H9 (cell line): ENCODE measurements around the gene TNXB. TPM values are rescaled to one million over a fixed set of nuclear protein-coding genes. Genes with fewer than 3 reads are reported as not detected.

Source experiments
- DNase-seq: peaks from one replicate; pipeline ENCODE4 v3.0.0-alpha.2; 2017
- H2AFZ ChIP-seq: one replicate; pipeline ENCODE4 v1.6.1; 2013; ENCODE audit warnings: mild to moderate bottlenecking, low read length, control low read depth, moderate library complexity
- H2AK5ac ChIP-seq: 2 replicates; pipeline ENCODE4 v1.6.1; 2013; ENCODE audit warnings: low read length, control low read depth, mixed read lengths; ENCODE audit not compliant: insufficient read length
- H2BK120ac ChIP-seq: one replicate; pipeline ENCODE4 v1.6.1; 2013; ENCODE audit warnings: low read depth, mild to moderate bottlenecking, low read length, control low read depth, inconsistent platforms; ENCODE audit not compliant: poor library complexity, severe bottlenecking
- H2BK12ac ChIP-seq: 2 replicates; pipeline ENCODE4 v1.6.1; 2013; ENCODE audit warnings: low read length, control low read depth, mixed read lengths, low read depth; ENCODE audit not compliant: insufficient read length
- H2BK15ac ChIP-seq: 2 replicates; pipeline ENCODE4 v1.6.1; 2013; ENCODE audit warnings: low read depth, low read length, control low read depth
- H2BK20ac ChIP-seq: one replicate; pipeline ENCODE4 v1.6.1; 2013; ENCODE audit warnings: low read depth, mild to moderate bottlenecking, low read length, control low read depth, inconsistent platforms; ENCODE audit not compliant: poor library complexity, severe bottlenecking
- H2BK5ac ChIP-seq: 2 replicates; pipeline ENCODE4 v1.6.1; 2013; ENCODE audit warnings: low read length, control low read depth, mixed read lengths; ENCODE audit not compliant: insufficient read length
- H3K14ac ChIP-seq: 2 replicates; pipeline ENCODE4 v1.6.1; 2013; ENCODE audit warnings: low read length, control low read depth; ENCODE audit not compliant: insufficient read depth
- H3K18ac ChIP-seq: 2 replicates; pipeline ENCODE4 v1.6.1; 2013; ENCODE audit warnings: low read depth, mild to moderate bottlenecking, mixed read lengths, low read length, control low read depth; ENCODE audit not compliant: insufficient read length
- H3K23ac ChIP-seq: 2 replicates; pipeline ENCODE4 v1.6.1; 2013; ENCODE audit warnings: low read length, control low read depth, mixed read lengths, low read depth; ENCODE audit not compliant: insufficient read length
- H3K23me2 ChIP-seq: 2 replicates; pipeline ENCODE4 v1.6.1; 2013; ENCODE audit warnings: low read depth, mild to moderate bottlenecking, mixed read lengths, low read length, control low read depth; ENCODE audit not compliant: insufficient read length, poor library complexity, severe bottlenecking
- H3K27ac ChIP-seq: 2 replicates; pipeline ENCODE4 v1.5.1; 2013; ENCODE audit warnings: low read length, control low read depth, mixed read lengths, low read depth; ENCODE audit not compliant: insufficient read length
- H3K27me3 ChIP-seq: 2 replicates; pipeline ENCODE4 v1.6.1; 2013; ENCODE audit warnings: low read length, control low read depth, inconsistent platforms; ENCODE audit not compliant: insufficient read depth
- H3K4ac ChIP-seq: 2 replicates; pipeline ENCODE4 v1.6.1; 2013; ENCODE audit warnings: low read depth, mild to moderate bottlenecking, control low read depth, inconsistent platforms, low read length, moderate library complexity
- H3K4me1 ChIP-seq: 2 replicates; pipeline ENCODE4 v1.6.1; 2013; ENCODE audit warnings: low read length, control low read depth, inconsistent platforms; ENCODE audit not compliant: insufficient read depth
- H3K4me2 ChIP-seq: 2 replicates; pipeline ENCODE4 v1.6.1; 2013; ENCODE audit warnings: low read length, control low read depth, mixed read lengths; ENCODE audit not compliant: insufficient read length, insufficient read depth
- H3K56ac ChIP-seq: 2 replicates; pipeline ENCODE4 v1.6.1; 2013; ENCODE audit warnings: low read depth, mild to moderate bottlenecking, mixed read lengths, low read length, control low read depth; ENCODE audit not compliant: insufficient read length
- H3K79me1 ChIP-seq: 2 replicates; pipeline ENCODE4 v1.6.1; 2013; ENCODE audit warnings: low read depth, mild to moderate bottlenecking, moderate library complexity, low read length, control low read depth, inconsistent platforms; ENCODE audit not compliant: insufficient read depth, poor library complexity, severe bottlenecking
- H3K79me2 ChIP-seq: 2 replicates; pipeline ENCODE4 v1.6.1; 2013; ENCODE audit warnings: low read length, control low read depth, inconsistent platforms; ENCODE audit not compliant: insufficient read depth
- H3K9ac ChIP-seq: 2 replicates; pipeline ENCODE4 v1.6.1; 2013; ENCODE audit warnings: low read length, control low read depth, mixed read lengths; ENCODE audit not compliant: insufficient read length; ENCODE audit errors: extremely low read depth
- H3K9me3 ChIP-seq: one replicate; pipeline ENCODE4 v1.6.1; 2013; ENCODE audit warnings: low read depth, low read length, inconsistent platforms; ENCODE audit not compliant: control insufficient read depth
- H3T11ph ChIP-seq: one replicate; pipeline ENCODE4 v1.6.1; 2013; ENCODE audit warnings: mild to moderate bottlenecking, low read length, control low read depth, inconsistent platforms
- H4K20me1 ChIP-seq: one replicate; pipeline ENCODE4 v1.6.1; 2013; ENCODE audit not compliant: control insufficient read depth, insufficient read length, insufficient read depth
- H4K5ac ChIP-seq: 2 replicates; pipeline ENCODE4 v1.6.1; 2013; ENCODE audit warnings: low read depth, mild to moderate bottlenecking, mixed read lengths, low read length, control low read depth; ENCODE audit not compliant: insufficient read length
- H4K8ac ChIP-seq: replicated peaks from 2 replicates; pipeline ENCODE4 v1.6.1; 2013; ENCODE audit warnings: low read length, control low read depth, mixed read lengths, low read depth; ENCODE audit not compliant: insufficient read length
- H4K91ac ChIP-seq: 2 replicates; pipeline ENCODE4 v1.6.1; 2013; ENCODE audit warnings: low read depth, mild to moderate bottlenecking, moderate library complexity, mixed read lengths, low read length, control low read depth; ENCODE audit not compliant: insufficient read length
- H3K27ac Mint-ChIP-seq, 3 experiments: 2 replicates in 2 of 3; 3 replicates in 1 of 3; pipeline ENCODE4 v1.8.0; 2020 to 2021; ENCODE audit warnings: mixed read lengths in 3 of 3, mild to moderate bottlenecking in 1 of 3, moderate library complexity in 1 of 3
- H3K27me3 Mint-ChIP-seq: 2 replicates; pipeline ENCODE4 v1.8.0; 2021; ENCODE audit warnings: low read depth, mild to moderate bottlenecking, moderate library complexity, mixed read lengths
- H3K36me3 Mint-ChIP-seq, 3 experiments: 2 replicates in 2 of 3; 3 replicates in 1 of 3; pipeline ENCODE4 v1.8.0; 2020 to 2021; ENCODE audit warnings: low read depth in 3 of 3, mixed read lengths in 3 of 3; ENCODE audit not compliant: insufficient read depth in 1 of 3
- H3K4me1 Mint-ChIP-seq, 2 experiments: 2 replicates each; pipeline ENCODE4 v1.8.0; 2020; ENCODE audit warnings: mixed read lengths in 2 of 2
- H3K4me3 Mint-ChIP-seq, 2 experiments: 2 replicates in 1 of 2; 3 replicates in 1 of 2; pipeline ENCODE4 v1.8.0; 2020 to 2021; ENCODE audit warnings: mild to moderate bottlenecking in 2 of 2, mixed read lengths in 2 of 2, moderate library complexity in 1 of 2
- H3K9me3 Mint-ChIP-seq, 2 experiments: 2 replicates in 1 of 2; 3 replicates in 1 of 2; pipeline ENCODE4 v1.8.0; 2020; ENCODE audit warnings: mild to moderate bottlenecking in 2 of 2, mixed read lengths in 2 of 2, moderate library complexity in 1 of 2
- WGBS: extraction: QIAGEN DNeasy Blood & Tissue Kit; methylation state at CpG from one replicate; pipeline ENCODE4 v1.1.7; 2013; ENCODE audit warnings: missing lambda C conversion rate, low lambda C conversion rate, mixed read lengths; ENCODE audit not compliant: insufficient read length; ENCODE audit errors: extremely low coverage; 5-methylcytosine and 5-hydroxymethylcytosine counted together
- total RNA-seq: library from RNA; stranded (reverse); gene quantifications from 2 replicates; pipeline ENCODE4 v1.2.1, GENCODE V29; 2021
- TF ChIP-seq, protein P1 (sequence below): fragments of 200-600 bp; sonication (generic); conservative IDR thresholded peaks from 3 replicates; pipeline ENCODE4 v1.8.0; 2021; ENCODE audit warnings: antibody characterized with exemption, mild to moderate bottlenecking

The TNXB gene
- total RNA-seq, 1 experiment from 2014 or later, result 5.0 TPM

DNA sequence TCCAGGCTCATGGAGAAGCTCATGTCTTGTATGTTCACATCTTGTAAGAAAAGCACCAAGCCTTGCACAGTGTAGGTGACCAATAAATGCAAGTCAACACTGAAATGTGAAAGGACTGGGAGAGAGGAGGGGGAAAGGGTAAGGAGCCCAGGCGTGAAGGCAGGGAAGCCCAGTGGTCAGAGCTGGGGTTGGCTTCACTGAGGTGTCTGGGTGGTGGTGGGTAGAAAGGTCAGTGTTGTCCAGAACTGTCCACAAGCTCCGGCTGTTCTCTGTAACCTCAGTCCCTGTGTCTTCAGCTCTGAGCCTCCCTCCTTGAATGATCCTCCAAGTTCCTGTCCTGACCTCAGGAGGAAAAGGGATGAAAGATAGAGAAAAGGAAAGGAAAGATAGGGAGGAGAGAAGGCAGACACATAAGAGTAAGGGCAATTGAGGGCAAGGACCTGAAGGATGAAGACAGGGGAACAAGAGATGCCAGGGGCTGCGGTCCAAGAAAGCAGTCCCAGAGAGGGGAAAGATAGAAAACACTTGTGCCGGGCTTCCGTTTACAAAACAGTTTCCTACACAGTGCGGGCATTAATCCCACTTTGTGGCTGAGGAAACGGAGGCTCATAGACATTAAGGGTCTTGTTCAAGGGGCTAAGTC, 2.4 kb upstream of the TNXB start:
- Mint-ChIP-seq H3K36me3 (peaks cover 2 to 18% (median 16%) of the 10 kb centered on the region in 3 experiments; a peak in 5 of 7 replicates), H3K9me3 (no peaks in the 10 kb centered on the region; a peak in 1 of 5 replicates), H3K27ac (peak overlapping the region in 1 of 3 experiments; percentile 50; a peak in 2 of 7 replicates), H3K4me3 (no peak overlapping the region), H3K27me3 (peaks cover 25% of the 10 kb centered on the region), H3K4me1 (peaks cover 20 to 24% of the 10 kb centered on the region in 2 experiments)
- Histone ChIP-seq H3T11ph (no peak overlapping the region), H2BK120ac (no peak overlapping the region), H3K56ac (no peak overlapping the region), H3K18ac (no peak overlapping the region), H3K4me1 (no peaks in the 10 kb centered on the region; the same call in 1 of the 2 replicates), H3K9me3 (no peaks in the 10 kb centered on the region), H2AK5ac (no peak overlapping the region), H2AFZ (no peak overlapping the region), H3K14ac (no peak overlapping the region), H2BK20ac (no peak overlapping the region), H4K91ac (no peak overlapping the region), H3K4ac (no peak overlapping the region), H4K8ac (no peak overlapping the region), H4K20me1 (no peaks in the 10 kb centered on the region), H3K9ac (no peak overlapping the region), H3K23me2 (no peaks in the 10 kb centered on the region), H2BK15ac (no peak overlapping the region), H3K27me3 (no peaks in the 10 kb centered on the region; the same call in 1 of the 2 replicates), H3K27ac (no peak overlapping the region), H2BK5ac (no peak overlapping the region), H3K23ac (no peak overlapping the region), H3K79me2 (no peaks in the 10 kb centered on the region), H4K5ac (no peak overlapping the region), H3K4me2 (no peak overlapping the region), H2BK12ac (no peak overlapping the region), H3K79me1 (no peaks in the 10 kb centered on the region)
- WGBS, result no CpG with 5 or more reads among the region's 7 CpGs
- no peak for DNase-seq
- TF ChIP-seq, protein P1, sequence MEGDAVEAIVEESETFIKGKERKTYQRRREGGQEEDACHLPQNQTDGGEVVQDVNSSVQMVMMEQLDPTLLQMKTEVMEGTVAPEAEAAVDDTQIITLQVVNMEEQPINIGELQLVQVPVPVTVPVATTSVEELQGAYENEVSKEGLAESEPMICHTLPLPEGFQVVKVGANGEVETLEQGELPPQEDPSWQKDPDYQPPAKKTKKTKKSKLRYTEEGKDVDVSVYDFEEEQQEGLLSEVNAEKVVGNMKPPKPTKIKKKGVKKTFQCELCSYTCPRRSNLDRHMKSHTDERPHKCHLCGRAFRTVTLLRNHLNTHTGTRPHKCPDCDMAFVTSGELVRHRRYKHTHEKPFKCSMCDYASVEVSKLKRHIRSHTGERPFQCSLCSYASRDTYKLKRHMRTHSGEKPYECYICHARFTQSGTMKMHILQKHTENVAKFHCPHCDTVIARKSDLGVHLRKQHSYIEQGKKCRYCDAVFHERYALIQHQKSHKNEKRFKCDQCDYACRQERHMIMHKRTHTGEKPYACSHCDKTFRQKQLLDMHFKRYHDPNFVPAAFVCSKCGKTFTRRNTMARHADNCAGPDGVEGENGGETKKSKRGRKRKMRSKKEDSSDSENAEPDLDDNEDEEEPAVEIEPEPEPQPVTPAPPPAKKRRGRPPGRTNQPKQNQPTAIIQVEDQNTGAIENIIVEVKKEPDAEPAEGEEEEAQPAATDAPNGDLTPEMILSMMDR, result no peak
